GM12891 (cell line): Measurements from ENCODE around the gene SAXO2.
"Not testable (repeated sequence)": the region's sequence is repeated elsewhere in the genome, so short reads cannot be mapped to it uniquely, and the experiment has no call there.

Experiments
- DNase-seq: peaks from one replicate; pipeline ENCODE4 v3.0.0; 2011; ENCODE audit warnings: low spot score; ENCODE audit not compliant: insufficient read length
- FAIRE-seq: peaks from 2 replicates; lab custom pipeline; 2011; peaks lifted over from hg19 to GRCh38; lab: Jason Lieb, UNC
- PAX5 ChIP-seq: IDR thresholded peaks from 2 replicates; pipeline ENCODE4 v1.6.1; 2011; ENCODE audit warnings: low read length, moderate library complexity, mild to moderate bottlenecking; ENCODE audit not compliant: insufficient read depth, severe bottlenecking
- POLR2A ChIP-seq: IDR thresholded peaks from 2 replicates; pipeline ENCODE4 v1.6.1; 2011; ENCODE audit warnings: low read depth, low read length, control low read depth
- POLR2AphosphoS5 ChIP-seq: IDR thresholded peaks from 2 replicates; pipeline ENCODE4 v1.6.1; 2011; ENCODE audit warnings: low read depth, low read length, control low read depth
- POU2F2 ChIP-seq: IDR thresholded peaks from 2 replicates; pipeline ENCODE4 v1.6.1; 2011; ENCODE audit warnings: low read depth, mild to moderate bottlenecking, control low read depth, low read length, moderate library complexity
- SPI1 ChIP-seq: IDR thresholded peaks from 2 replicates; pipeline ENCODE4 v1.6.1; 2011; ENCODE audit warnings: low read depth, low read length, control low read depth
- TAF1 ChIP-seq: IDR thresholded peaks from 2 replicates; pipeline ENCODE4 v1.6.1; 2011; ENCODE audit warnings: low read depth, low read length, control low read depth

The SAXO2 gene

DNA sequence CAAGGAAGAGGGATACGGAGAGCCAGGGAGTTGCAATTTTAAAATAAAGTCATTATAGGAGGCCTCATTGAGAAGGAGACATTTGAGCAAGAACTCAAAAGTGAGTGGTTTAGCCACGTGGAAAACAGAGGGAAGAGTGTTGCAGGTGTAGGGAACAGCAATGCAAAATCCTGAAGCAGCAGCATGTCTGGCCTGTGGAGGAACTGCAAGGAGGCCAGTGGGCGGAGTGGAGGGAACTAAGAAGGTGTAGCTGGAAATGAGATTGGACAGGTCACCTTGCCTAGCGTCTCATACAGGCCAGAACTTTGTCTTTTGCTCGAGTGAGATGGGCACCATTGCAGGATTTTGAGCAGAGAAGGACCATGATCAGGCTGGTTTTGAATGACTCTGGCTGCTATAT lies 34.9 kb downstream of the SAXO2 start:
- TF ChIP-seq POU2F2, result no peak
- TF ChIP-seq POLR2A, result no peak
- TF ChIP-seq SPI1, result no peak
- no peak for TF ChIP-seq TAF1
- no peak for TF ChIP-seq PAX5
- TF ChIP-seq POLR2AphosphoS5, result no peak
- FAIRE-seq (no peak), DNase-seq (no peak)

DNA sequence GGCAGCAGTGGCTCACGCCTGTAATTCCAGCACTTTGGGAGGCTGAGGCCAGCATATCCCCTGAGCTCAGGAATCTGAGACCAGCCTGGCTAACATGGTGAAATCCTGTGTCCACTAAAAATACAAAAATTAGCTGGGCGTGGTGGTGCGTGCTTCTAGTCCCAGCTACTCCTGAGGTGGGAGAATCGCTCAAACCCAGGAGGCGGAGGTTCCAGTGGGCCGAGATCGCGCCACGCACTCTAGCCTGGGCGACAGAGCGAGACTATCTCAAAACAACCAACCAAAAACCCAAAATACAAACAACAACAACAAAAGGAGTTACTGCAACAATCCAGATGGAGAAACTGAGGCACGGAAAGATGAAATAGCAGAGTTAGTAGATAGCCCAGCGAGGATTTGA lies 35.4 kb downstream of the SAXO2 start:
- no peak for FAIRE-seq
- TF ChIP-seq PAX5, result no peak
- TF ChIP-seq POLR2AphosphoS5, result no peak
- TF ChIP-seq POLR2A, result no peak
- TF ChIP-seq TAF1, result no peak
- TF ChIP-seq SPI1, result no peak
- TF ChIP-seq POU2F2, result no peak
- DNase-seq, result no peak

DNA sequence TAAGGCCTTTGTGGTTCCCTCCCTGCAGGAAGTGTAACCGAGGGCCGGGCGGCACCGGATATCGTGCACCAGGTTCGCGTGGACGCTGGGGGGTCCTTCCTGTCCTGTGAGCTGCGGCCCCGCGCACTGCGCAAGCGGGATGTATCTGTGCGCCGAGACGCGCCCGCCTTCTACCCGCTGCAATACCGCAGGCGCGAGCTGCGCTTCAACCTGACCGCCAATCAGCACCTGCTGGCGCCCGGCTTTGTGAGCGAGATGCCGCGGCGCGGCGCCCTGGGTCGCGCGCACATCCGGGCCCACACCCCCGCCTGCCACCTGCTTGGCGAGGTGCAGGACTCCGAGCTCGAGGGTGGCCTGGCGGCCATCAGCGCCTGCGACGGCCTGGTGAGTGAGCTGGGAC lies 35.9 kb downstream of the SAXO2 start:
- TF ChIP-seq POU2F2 (no peak), TAF1 (no peak), PAX5 (no peak), POLR2A (no peak), SPI1 (0 out of 2 replicates have a peak, but pooled peaks have one; percentile 9), POLR2AphosphoS5 (no peak)
- FAIRE-seq (no peak), DNase-seq (peak; percentile 43)

DNA sequence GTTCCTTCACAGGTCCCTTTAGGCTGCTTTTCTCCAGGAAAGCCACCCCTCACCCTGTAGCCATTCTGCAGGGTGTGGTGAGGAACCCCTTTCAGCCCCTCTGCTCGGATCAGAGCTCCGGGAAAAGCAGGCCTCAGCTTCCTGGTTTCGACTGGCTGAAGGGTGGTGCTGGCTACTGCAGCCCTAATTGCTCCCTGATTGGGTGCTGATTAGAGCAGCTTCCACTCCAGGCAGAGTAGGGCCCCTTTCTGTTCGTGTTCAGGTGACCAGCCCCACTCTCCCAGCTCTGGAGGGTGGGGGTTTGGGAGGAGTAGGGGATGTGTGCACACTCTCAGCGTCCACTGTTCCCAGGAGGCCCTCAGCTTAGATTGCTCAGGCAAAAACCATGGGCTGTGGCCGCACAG lies 36.9 kb downstream of the SAXO2 start:
- FAIRE-seq, DNase-seq: not testable (repeated sequence)

DNA sequence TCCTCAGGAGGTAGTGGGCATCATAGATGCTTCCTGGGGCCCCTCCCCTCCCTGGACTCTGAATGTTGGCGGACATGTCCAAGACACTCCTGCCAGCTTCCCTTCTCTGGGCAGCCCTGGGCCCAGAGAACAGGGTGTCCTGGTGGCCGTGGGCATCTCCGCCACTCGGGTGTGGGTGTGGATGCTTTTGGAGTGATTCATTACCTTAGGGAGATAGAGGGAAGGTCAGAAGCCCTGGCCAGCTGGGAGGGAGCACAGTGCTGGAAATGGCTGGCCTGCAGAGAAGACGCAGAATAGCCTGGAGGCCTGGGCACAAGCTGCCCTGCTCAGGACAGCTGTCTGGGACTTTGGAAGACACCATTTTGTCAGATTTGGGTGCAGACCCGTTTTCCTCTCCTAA lies 37.7 kb downstream of the SAXO2 start:
- not testable (repeated sequence) for FAIRE-seq, DNase-seq

DNA sequence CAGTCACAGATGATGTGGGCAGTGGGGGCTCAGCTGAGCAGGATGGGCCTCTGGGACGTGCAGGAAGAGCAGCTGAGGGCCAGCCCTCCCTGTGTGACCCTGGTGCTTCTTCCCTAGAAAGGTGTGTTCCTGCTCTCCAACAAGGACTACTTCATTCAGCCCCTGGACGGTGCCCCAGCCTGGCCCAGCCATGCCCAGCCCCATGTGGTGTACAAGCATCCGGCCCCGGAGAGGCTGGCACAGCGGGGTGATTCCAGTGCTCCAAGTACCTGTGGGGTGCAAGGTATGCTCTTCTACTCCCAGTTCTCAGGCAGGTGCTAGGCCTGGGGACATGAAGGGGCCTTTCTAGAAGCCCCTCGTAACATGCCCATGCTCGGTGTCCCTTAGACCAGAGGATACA lies 38.3 kb downstream of the SAXO2 start:
- TF ChIP-seq POLR2A (no peak), PAX5 (no peak), SPI1 (no peak), POU2F2 (no peak), TAF1 (no peak), POLR2AphosphoS5 (no peak)
- FAIRE-seq, result no peak
- no peak for DNase-seq

DNA sequence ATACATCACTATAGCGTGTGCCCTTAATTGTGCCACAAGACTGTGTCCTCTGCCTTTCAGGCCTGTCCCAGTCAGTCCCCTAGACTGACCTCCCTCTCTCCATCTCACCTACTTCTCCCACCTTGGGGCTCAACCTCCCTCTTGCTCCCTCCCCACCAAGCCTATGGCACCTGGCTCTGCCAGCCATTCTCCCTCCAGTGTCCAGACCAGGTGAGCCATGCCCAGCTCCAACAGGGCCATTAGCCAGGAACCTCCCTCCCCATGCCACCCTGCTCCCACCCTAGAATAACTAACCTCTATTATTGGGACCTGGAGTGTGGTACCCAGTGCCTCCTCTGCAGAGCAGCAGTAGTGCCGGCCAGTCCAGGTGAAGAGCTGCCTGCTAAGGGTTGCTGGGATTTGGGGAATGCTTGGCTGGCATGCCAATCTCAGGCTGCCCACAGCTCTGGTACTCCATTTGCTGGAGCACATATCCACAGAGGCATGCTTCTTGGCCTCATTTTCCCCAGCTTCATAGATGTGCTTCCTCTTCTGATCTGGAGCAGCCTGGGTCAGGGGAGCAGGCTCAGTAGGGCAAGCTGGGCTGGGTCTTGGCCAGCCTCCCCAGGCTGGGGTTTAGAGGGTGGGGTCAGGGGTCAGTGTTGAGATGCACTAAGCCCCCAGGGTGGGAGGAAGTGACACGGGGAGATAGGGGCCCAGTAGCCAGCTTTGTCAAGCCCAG lies 38.8 kb downstream of the SAXO2 start:
- TF ChIP-seq SPI1, result no peak
- TF ChIP-seq POLR2AphosphoS5, result no peak
- no peak for TF ChIP-seq POU2F2
- no peak for TF ChIP-seq TAF1
- TF ChIP-seq PAX5, result no peak
- no peak for TF ChIP-seq POLR2A
- no peak for FAIRE-seq

DNA sequence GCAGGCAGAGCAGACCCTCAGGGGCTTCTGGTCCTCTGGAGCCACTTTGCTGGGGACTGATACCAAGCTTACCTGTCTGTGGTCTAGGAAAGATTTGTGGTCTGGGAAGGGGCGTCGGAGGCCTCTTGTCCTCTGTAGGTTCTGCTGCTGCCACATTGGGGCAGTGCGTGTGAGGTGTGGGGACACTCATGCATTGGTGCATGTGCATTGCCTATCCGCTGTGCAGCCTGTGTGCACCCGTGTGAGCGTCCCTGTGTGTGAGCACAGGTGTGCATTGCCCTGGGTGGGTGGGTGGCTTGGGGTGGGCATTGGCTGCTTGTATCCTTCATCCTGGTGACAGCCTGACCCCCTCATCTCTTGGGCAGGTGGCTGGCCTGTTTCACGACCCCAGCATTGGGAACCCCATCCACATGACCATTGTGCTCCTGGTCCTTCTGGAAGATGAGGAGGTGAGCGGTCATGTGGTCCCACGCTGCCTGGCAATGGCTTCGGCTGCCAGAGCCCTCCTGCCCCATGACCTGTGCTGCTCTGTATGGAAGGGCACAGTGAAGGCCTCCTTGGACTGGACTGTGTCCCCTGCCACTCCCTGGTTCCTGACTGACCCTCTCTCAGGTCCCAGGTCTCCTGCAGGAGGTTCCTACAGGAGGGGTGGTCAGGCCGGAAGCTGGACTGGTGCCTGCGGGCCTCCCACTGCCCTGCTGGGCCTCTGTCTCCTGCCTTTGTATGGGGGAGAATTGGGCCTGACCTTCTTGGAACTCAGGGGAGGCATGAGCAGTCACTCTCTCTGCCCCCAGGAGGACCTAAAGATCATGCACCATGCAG lies 41.5 kb downstream of the SAXO2 start:
- TF ChIP-seq TAF1 (no peak), POLR2AphosphoS5 (no peak), SPI1 (no peak), PAX5 (no peak), POU2F2 (no peak), POLR2A (no peak)
- FAIRE-seq (no peak), DNase-seq (no peak)

More for the DNA sequence above, 38.8 kb downstream of the SAXO2 start:
- no peak for DNase-seq

DNA sequence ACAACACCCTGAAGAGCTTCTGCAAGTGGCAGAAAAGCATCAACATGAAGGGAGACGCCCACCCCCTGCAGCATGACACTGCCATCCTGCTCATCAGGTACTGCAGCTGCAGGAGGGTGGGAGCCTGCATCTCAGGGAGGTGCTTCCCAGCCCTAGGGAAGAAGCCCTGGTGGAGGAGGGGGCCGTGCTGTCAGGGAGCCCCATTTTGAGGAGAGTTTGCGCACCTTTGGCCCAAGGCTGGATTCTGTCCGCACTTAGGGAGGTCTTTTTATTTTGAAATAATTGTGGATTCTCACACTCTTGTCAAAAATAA lies 42.1 kb downstream of the SAXO2 start:
- no peak for DNase-seq
- no peak for FAIRE-seq
- TF ChIP-seq POLR2A (no peak), SPI1 (no peak), POU2F2 (no peak), POLR2AphosphoS5 (no peak), TAF1 (no peak), PAX5 (no peak)

DNA sequence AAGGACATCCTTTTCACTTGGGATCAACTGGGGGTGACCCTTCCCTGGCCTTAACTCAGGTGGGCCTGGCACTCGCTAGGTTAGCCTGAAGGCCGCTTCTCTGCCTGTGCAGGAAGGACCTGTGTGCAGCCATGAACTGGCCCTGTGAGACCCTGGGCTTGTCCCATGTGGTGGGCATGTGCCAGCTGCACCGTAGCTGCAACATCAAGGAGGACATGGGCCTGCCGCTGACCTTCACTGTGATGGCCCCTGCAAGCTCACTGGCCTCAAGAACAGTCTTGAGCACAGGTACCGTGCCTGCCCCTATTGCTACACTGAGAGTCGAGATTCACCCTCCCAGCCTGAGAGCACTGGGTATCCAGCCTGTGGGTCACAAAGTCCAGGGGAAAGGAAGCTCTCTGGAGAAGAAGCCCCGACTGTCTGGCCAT lies 43.0 kb downstream of the SAXO2 start:
- TF ChIP-seq POU2F2 (no peak), PAX5 (no peak), SPI1 (no peak), POLR2A (no peak), POLR2AphosphoS5 (no peak), TAF1 (no peak)
- FAIRE-seq, result no peak
- DNase-seq, result no peak
